NCI-H1930 (cell line): ENCODE data around the gene DGKQ.
"Not testable (repeated sequence)": the region's sequence is repeated elsewhere in the genome, so short reads cannot be mapped to it uniquely, and the experiment has no call there.

Experiments used
- DNase-seq, 2 experiments: peaks; one replicate each; lab custom pipeline; 2025; lab: John Stamatoyannopoulos, UW

Gene DGKQ

GRCh38 chr4:976016-976415 lies 2.6 kb upstream of the DGKQ start:
- DNase-seq, result not testable (repeated sequence)

- DNase-seq, result no peak
Measured at GRCh38 chr4:974668-975067, 1.3 kb upstream of the DGKQ start.

GRCh38 chr4:972651-973424 lies 531 bp downstream of the DGKQ start:
- no peak for DNase-seq

- DNase-seq, result no peak
Measured at GRCh38 chr4:971666-972500, 1.5 kb downstream of the DGKQ start.

- DNase-seq, result no peak
Measured at GRCh38 chr4:970854-971520, 2.4 kb downstream of the DGKQ start.

- DNase-seq, result no peak
Measured at GRCh38 chr4:970046-970745, 3.2 kb downstream of the DGKQ start.

- DNase-seq, result no peak
Measured at GRCh38 chr4:968621-969394, 4.6 kb downstream of the DGKQ start.

- DNase-seq, result no peak
Measured at GRCh38 chr4:968221-968620, 5.1 kb downstream of the DGKQ start.

GRCh38 chr4:967113-968104 lies 6.0 kb downstream of the DGKQ start:
- no peak for DNase-seq

- no peak for DNase-seq
Measured at GRCh38 chr4:966266-967112, 6.9 kb downstream of the DGKQ start.

- no peak for DNase-seq
Measured at GRCh38 chr4:965766-966134, 7.6 kb downstream of the DGKQ start.

- DNase-seq, result no peak
Measured at GRCh38 chr4:965048-965765, 8.2 kb downstream of the DGKQ start.

- DNase-seq, result no peak
Measured at GRCh38 chr4:964346-965025, 8.9 kb downstream of the DGKQ start.

GRCh38 chr4:963276-964225 lies 9.8 kb downstream of the DGKQ start:
- no peak for DNase-seq

- no peak for DNase-seq
Measured at GRCh38 chr4:962231-963208, 10.8 kb downstream of the DGKQ start.
